ENCODE measurements around the gene SLC23A1. TPM values are rescaled to one million over a fixed set of nuclear protein-coding genes. Genes with fewer than 3 reads are reported as not detected.

The SLC23A1 gene
- total RNA-seq: 10 to 100 TPM in 1 of 2 donors, 1 to 10 TPM in 1; 10.0 to 17.5 TPM
- polyA plus RNA-seq: 10 to 100 TPM; 17.3 to 18.0 TPM

- H3K4me1 ChIP-seq (ENCODE audit: control insufficient read depth in 4 of 4, insufficient read depth in 4 of 4, low read length in 3 of 4): peaks cover 16 to 41% (median 35%) of the 10 kb centered on the region in 4 donors
- H3K27me3 ChIP-seq (ENCODE audit: control insufficient read depth in 4 of 4, insufficient read depth in 4 of 4, low read length in 3 of 4): no peaks in the 10 kb centered on the region
- DNase-seq (ENCODE audit: low spot score): no peak
- TF ChIP-seq ATF3 (IDR thresholded peaks at IDR 0.05) (no peak), EGR1 (IDR thresholded peaks at IDR 0.05; ENCODE audit: low read depth in 2 of 2) (no peak), RAD21 (IDR thresholded peaks at IDR 0.05) (peak; percentile 26 to 36), CTCF (IDR thresholded peaks at IDR 0.05; ENCODE audit: low read depth, low read length, missing input control) (no peak), FOXA2 (IDR thresholded peaks at IDR 0.05) (peak; percentile 10), HNF4A (conservative IDR thresholded peaks at IDR 0.05) (peak; percentile 74 to 84), SP1 (IDR thresholded peaks at IDR 0.05) (peak; percentile 66), REST (IDR thresholded peaks at IDR 0.05) (peak; percentile 51), GABPA (IDR thresholded peaks at IDR 0.05 in 1 of 2, conservative IDR thresholded peaks at IDR 0.05 in 1 of 2) (peak in 1 of 2 donors; percentile 28), FOXA1 (IDR thresholded peaks at IDR 0.05) (peak; percentile 34), NR2F2 (IDR thresholded peaks at IDR 0.05) (no peak), ZBTB33 (IDR thresholded peaks at IDR 0.05) (no peak), TAF1 (conservative IDR thresholded peaks at IDR 0.05) (no peak), JUND (IDR thresholded peaks at IDR 0.05) (peak in 1 of 2 donors; percentile 84), HNF4G (IDR thresholded peaks at IDR 0.05) (peak; percentile 37), YY1 (IDR thresholded peaks at IDR 0.05) (peak; percentile 55), RXRA (IDR thresholded peaks at IDR 0.05) (peak; percentile 59 to 79)
- TF ChIP-seq, protein P1, sequence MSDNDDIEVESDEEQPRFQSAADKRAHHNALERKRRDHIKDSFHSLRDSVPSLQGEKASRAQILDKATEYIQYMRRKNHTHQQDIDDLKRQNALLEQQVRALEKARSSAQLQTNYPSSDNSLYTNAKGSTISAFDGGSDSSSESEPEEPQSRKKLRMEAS (IDR thresholded peaks at IDR 0.05): no peak
- peak within 1 kb of the TSS; percentile 29 to 46 for H3K27ac ChIP-seq (ENCODE audit: low read depth in 1 of 2, low read length in 2 of 2)
- H3K9me3 ChIP-seq (ENCODE audit: control insufficient read depth in 4 of 4, low read length in 3 of 4): no peaks in the 10 kb centered on the region
- H3K9ac ChIP-seq (ENCODE audit: low read depth in 1 of 2, low read length in 2 of 2): peak within 1 kb of the TSS in 1 of 2 donors; percentile 30
- H3K4me3 ChIP-seq (ENCODE audit: low read depth in 1 of 3, low read length in 3 of 3): peak within 1 kb of the TSS; percentile 19 to 61 (median 59)
- H3K36me3 ChIP-seq (ENCODE audit: control insufficient read depth in 4 of 4, insufficient read depth in 3 of 4, low read depth in 1 of 4, low read length in 3 of 4): peaks cover 0 to 10% (median 7%) of the 10 kb centered on the region in 4 donors
- 39% methylated on average over 10 of the region's 10 CpGs for WGBS
Measured at GRCh38 chr5:139383275-139383992, at the start of gene SLC23A1. Gene SLC23A1, minus strand, starts transcription at chr5:139383297. Its CDS starts 44 bp downstream, at chr5:139383253.

All from liver (tissue), 9 donors.